ENCODE data around the gene BDH1.

The BDH1 gene

DNA sequence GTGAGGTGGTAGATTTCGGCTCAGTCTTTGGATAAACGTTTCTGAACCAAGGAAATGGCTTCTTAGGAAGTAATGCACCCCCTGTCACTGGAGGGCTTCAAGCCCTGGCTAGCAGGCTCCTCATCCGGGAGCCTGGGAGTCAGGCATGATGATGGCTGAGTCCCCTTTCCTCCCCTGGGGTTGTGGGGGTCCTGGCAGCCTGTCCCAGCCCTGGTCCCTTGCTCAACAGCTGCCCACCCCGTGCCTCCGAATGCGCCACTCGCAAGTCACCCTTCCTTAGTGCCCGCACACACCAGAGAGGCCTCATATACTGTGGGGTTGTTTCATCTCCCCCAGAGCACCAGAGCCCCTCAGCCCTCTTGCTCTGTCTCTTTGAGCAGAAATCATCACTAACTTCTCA is 48.2 kb downstream of the BDH1 start:
- DNase-seq, result no peak

DNA sequence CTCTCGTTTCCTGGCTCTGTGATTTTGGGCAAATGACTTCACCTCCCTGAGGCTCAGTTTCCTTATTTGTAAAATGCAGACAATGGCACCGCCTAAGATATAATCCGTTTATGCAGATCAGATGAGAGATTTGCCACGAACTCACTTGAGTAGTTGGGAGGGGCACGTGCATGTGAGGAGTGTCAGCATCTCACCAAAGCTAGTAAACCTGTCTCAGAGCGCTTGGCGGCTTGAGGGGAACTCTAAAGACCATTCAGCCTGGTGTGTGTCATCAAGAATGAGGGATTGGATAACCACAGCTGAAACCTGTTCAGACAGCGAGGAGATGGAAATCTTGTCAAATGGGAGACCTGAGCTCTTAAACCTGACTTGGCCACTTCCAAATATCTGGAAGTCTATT is 48.7 kb downstream of the BDH1 start:
- no peak for DNase-seq

GRCh38 chr3:197505796-197506548 is 49.8 kb downstream of the BDH1 start:
- peak in 4 of 56 donors; percentile 8 to 35 (median 13) for DNase-seq

DNA sequence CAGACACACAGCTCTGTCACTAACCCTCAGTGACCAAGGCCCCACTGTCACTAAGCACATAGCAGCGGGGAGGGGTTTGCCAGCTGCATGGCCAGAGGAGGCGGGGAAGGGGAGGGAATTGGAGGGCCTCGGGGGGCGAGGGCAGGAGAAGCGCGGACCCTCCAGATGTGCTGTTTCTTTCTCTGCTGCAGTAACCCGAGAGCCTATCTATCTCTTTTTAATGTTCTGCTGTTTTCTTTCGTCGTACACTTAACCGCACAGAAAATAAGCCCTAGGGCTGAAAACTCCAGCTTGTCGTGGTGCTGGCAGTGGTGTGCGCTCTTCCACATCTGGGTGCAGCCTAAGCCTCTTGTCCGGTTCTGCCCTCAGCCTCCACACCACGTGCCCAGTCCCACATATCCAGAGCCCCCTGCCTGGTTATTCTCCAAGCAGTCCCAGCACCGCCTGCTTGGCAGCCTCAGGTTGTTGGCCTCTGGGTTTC is 51.1 kb downstream of the BDH1 start:
- peak in 20 of 56 donors; percentile 6 to 47 (median 20) for DNase-seq

GRCh38 chr3:197504229-197504628 is 51.5 kb downstream of the BDH1 start:
- no peak for DNase-seq

DNA sequence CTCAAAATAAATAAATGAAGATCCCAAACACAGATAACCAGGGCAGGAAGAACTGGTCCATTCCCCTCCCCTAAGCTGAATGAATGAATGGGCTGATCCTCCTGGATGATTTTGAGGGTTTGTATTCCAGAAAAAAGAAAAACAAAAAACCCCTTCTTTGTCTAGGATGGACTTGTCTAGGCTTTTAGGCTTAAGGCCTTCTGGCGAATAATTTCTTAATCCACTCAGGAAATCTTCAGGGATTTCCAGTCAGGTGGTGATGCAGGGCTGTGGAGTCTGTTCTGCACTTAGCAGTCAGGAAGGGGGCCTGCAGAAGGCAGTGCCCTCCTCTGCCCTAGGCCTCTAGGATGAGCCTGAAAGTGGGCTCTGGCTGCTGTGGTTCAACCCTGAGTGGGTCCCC is 52.1 kb downstream of the BDH1 start:
- no peak for DNase-seq

- DNase-seq, result peak in 37 of 56 donors; percentile 11 to 72 (median 39)
Observed at GRCh38 chr3:197501879-197502620, 53.7 kb downstream of the BDH1 start.

DNA sequence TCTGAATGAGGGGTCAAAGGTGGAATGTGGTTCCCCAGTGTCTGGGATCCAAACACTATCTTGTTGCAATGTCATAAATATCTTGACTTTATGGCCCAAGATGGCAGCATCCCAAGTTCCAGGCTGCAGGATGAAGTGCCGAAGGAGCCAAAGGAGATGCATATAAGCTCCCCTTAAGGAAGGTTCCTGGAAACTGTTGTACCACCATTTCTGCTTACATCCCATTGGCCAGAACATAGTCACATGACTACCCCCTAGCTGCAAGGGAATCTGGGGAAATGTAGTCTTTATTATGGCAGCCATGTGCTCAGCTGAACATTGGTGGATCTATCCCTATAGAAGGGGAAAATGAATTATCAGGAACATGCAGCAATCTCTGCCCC is 54.3 kb downstream of the BDH1 start:
- DNase-seq, result peak in 3 of 56 donors; percentile 39 to 51 (median 40)

DNA sequence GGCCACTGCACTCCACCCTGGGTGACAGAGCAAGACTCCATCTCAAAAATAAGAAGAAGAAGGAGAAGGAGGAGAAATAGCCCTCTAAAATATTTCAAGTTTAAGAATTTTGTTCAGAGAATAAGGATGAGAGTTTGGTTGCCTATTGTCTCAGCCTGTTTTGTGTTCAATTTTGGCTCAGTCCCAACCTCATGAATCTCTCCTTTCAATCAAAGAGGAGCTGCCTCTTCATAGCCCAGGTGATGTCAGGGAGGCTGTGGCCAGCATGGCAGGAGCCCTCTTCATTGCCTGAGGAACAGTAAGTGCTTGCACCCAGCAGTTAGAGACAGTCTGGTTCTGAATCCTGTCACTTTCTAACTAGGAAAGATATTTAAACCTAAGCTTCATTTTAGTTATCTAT is 55.0 kb downstream of the BDH1 start:
- no peak for DNase-seq

- DNase-seq, result no peak
Observed at GRCh38 chr3:197499427-197499826, 56.3 kb downstream of the BDH1 start.

GRCh38 chr3:197498499-197499241 is 57.1 kb downstream of the BDH1 start:
- DNase-seq, result no peak

- no peak for DNase-seq
Observed at GRCh38 chr3:197496746-197497125, 59.0 kb downstream of the BDH1 start.

- DNase-seq, result peak in 13 of 56 donors; percentile 9 to 53 (median 31)
Observed at GRCh38 chr3:197495999-197496745, 59.6 kb downstream of the BDH1 start.

DNA sequence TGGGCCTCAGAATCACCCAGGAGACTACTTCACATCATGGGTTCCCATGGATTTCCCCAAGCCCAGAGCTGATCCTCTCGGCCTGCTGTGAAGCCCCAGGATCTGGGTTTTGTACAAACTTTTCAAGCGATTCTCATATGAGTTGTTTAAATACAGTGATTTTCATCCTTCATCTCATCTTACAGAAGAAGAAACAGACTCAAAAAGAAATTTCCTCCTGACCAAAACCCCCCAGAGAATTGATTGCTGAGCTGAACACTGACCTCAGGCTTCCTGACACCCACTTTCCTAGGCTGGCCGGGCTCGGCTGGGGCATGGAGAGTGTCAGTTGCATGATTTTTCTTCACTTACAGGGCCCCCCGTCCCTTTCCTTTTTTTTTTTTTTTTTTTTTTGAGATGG is 60.3 kb downstream of the BDH1 start:
- DNase-seq, result no peak

- DNase-seq, result no peak
Observed at GRCh38 chr3:197495059-197495455, 60.7 kb downstream of the BDH1 start.

GRCh38 chr3:197494366-197495058 is 61.3 kb downstream of the BDH1 start:
- DNase-seq, result no peak

DNA sequence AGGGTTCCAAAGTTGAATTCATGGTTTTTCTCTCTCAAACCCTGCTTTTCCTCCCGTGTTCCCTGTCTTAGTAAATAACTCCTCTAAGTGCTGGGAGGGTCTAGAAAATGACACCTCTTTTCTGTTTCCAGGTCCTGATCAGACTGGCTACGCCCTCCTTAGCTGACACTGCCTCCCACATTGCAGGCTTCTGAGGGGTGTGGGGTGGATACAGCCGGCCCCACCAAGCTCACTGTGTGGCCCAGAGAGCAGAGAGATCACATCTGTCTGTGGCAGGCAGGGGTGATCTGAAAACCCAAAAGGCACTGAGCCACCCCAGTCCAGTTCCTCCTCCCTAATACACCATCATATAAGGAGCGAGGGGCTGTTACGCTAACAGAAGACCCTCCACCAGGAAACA is 62.7 kb downstream of the BDH1 start:
- DNase-seq, result no peak

GRCh38 chr3:197491923-197492664 is 63.7 kb downstream of the BDH1 start:
- no peak for DNase-seq

- DNase-seq, result no peak
Observed at GRCh38 chr3:197491478-197491877, 64.3 kb downstream of the BDH1 start.

Measured in amygdala (tissue), 56 donors.